Left ventricle myocardium inferior (tissue), 1 donor: Measurements from ENCODE around the gene EIF4EBP3. TPM values are rescaled to one million over a fixed set of nuclear protein-coding genes. Genes with fewer than 3 reads are reported as not detected.
A peak's percentile ranks its signal among the peaks of the same experiment; 100 is the strongest.

Experiments used
- DNase-seq: peaks from one replicate; pipeline ENCODE4 v3.0.0-alpha.2; 2020
- H3K27ac ChIP-seq: fragments of 200-600 bp; replicated peaks from 2 replicates; pipeline ENCODE4 v1.8.0; 2021
- H3K27me3 ChIP-seq: fragments of 200-600 bp; 2 replicates; pipeline ENCODE4 v1.8.0; 2021; ENCODE audit warnings: low read depth
- H3K36me3 ChIP-seq: fragments of 200-600 bp; 2 replicates; pipeline ENCODE4 v1.8.0; 2021
- H3K4me1 ChIP-seq: fragments of 200-600 bp; 2 replicates; pipeline ENCODE4 v1.8.0; 2021
- H3K4me3 ChIP-seq: fragments of 200-600 bp; 2 replicates; pipeline ENCODE4 v1.8.0; 2021; ENCODE audit warnings: mild to moderate bottlenecking, moderate library complexity
- H3K9me3 ChIP-seq: fragments of 200-600 bp; replicated peaks from 2 replicates; pipeline ENCODE4 v1.8.0; 2021
- intact Hi-C: fragments of 100-400 bp; cut with micrococcal nuclease; formaldehyde crosslinking; loops from one replicate; pipeline ENCODE4 v1.11.0; 2022
- total RNA-seq: library from RNA; stranded (reverse); fragmentation: NEBNext Ultra II Directional; extraction: Animal tissue kit (Norgen Biotek cat#: 25700); gene quantifications from one replicate; pipeline ENCODE4 v1.2.1, GENCODE V29; 2021
- TF ChIP-seq, protein P1 (sequence below): fragments of 200-600 bp; IDR thresholded peaks from 2 replicates; pipeline ENCODE4 v1.8.0; 2021; ENCODE audit warnings: antibody characterized with exemption, mild to moderate bottlenecking, borderline replicate concordance
- donor health status: DM: no; HTN: yes; CAD: no; lungs with severe emphysema.

EIF4EBP3 gene
- total RNA-seq, 1 donor from 2014 or later: 13.1 TPM

DNA sequence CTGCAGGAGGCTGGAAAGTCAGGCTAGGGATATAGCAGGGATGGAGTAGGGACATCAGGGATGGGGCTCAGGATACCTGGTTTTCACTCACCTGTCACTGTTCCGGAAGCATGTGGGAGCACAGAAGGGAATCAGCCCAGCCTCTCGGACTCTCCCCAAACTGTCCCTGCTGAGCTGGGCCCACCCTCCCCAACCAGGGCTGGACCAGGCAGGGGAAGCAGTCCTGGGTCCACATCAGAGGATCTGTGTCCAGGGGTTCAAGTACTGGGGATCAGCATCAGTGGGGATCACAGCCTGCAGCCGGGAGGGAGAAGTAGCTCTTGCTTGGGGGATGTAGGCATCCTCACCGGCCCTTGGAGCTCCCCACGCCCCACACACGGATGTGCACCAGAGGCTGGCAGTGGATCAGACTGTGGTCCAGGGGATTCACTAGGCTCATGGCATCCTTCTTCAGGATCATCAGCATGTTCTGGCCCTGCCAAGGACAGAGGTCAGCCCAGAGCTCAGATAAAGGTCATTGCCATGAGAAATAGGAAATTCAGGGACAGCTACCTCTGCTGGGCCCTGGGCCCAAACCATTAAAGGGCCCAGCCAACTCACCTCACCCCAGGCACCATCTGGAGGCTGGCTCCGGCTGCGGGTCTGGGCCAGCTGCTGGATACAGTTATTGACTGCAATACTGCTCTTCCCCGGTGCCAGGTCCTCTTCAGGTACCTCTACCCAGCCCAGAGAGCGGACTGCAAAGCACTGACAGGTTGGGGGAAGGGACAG is 14.5 kb downstream of the EIF4EBP3 start:
- H3K27ac ChIP-seq: no peak overlapping the region
- TF ChIP-seq, protein P1, sequence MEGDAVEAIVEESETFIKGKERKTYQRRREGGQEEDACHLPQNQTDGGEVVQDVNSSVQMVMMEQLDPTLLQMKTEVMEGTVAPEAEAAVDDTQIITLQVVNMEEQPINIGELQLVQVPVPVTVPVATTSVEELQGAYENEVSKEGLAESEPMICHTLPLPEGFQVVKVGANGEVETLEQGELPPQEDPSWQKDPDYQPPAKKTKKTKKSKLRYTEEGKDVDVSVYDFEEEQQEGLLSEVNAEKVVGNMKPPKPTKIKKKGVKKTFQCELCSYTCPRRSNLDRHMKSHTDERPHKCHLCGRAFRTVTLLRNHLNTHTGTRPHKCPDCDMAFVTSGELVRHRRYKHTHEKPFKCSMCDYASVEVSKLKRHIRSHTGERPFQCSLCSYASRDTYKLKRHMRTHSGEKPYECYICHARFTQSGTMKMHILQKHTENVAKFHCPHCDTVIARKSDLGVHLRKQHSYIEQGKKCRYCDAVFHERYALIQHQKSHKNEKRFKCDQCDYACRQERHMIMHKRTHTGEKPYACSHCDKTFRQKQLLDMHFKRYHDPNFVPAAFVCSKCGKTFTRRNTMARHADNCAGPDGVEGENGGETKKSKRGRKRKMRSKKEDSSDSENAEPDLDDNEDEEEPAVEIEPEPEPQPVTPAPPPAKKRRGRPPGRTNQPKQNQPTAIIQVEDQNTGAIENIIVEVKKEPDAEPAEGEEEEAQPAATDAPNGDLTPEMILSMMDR: no peak
- intact Hi-C loops: no loop called here
- H3K36me3 ChIP-seq: peaks cover 27% of the 10 kb centered on the region
- no peak overlapping the region for H3K4me3 ChIP-seq
- no peak for DNase-seq
- no peaks in the 10 kb centered on the region for H3K9me3 ChIP-seq
- no peaks in the 10 kb centered on the region for H3K27me3 ChIP-seq
- peaks cover 63% of the 10 kb centered on the region for H3K4me1 ChIP-seq

DNA sequence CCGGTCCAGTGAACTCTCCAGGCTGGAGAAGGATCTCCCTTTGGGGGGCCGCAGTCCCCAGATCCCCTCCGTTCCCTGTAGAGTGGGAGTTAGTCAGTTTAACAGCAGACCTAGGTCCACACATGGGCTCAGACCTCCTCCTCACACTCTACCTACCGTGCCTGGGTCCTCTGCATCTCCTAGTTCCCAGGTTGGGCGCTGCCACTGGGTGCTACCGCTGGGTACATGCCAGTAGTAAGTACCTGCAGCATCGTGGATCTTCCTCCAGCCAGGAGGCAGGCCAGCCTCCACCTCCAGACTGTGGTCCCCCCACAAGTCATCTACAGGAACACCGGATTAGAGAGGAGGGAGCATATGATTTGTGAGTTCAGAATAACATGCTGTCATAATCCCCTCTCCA is 16.1 kb downstream of the EIF4EBP3 start:
- H3K27ac ChIP-seq: peak overlapping the region; percentile 98
- H3K4me1 ChIP-seq: peaks cover 68% of the 10 kb centered on the region
- no peak for DNase-seq
- TF ChIP-seq, protein P1: no peak
- H3K36me3 ChIP-seq: peaks cover 44% of the 10 kb centered on the region
- intact Hi-C loops: no loop called here
- H3K4me3 ChIP-seq: peak overlapping the region; percentile 84
- H3K27me3 ChIP-seq: no peaks in the 10 kb centered on the region
- no peaks in the 10 kb centered on the region for H3K9me3 ChIP-seq

DNA sequence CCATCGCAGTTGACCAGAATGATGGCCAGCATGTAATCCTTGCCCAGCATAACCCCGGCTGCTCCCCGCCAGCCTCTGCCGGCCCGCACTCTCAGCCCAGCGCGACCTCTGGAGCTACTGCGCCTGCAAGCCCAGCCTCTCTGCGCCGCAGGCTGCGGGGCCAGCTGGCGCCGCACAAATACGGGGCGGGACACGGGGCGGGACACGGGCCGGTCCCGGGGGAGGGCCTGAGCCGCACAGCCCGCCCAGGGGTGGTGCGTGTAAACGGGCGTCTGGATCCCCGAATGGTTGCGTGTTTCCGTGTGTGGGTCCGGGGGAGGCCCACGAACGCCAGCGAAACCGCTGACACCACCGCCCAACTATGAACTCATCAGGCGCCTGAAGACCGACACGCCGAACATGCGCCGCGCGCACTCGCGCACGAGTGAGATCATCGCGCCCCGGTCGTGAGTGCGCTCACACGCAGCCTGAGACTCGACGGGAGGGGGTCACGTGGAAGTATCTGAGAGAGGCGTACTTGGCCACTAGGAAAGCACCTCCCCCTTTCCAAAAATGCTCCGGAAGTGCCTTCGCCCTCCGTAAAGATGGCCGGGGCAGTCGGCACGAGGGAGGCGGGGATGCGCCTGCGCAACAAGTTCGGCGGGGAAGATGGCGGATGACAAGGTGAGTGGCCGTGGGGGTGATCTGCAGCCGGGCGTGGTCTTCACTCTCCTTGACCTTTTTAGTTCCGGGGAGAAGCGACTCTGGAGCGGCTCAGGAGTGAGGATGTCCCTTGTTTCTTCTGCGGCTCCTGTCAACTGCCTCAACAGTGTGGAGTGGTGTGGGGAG is 16.9 kb downstream of the EIF4EBP3 start, which contains the start of the genes APBB3 and SLC35A4:
TSS of gene APBB3 (minus strand) at position 403 of the 828 bp plus-strand sequence. CDS start at position 50, 353 bp downstream.
TSS of gene SLC35A4 (plus strand) at position 633 of the 828 bp plus-strand sequence. CDS start 2,342 bp downstream, outside the sequence.
- peaks cover 45% of the 10 kb centered on the region for H3K36me3 ChIP-seq
- H3K9me3 ChIP-seq: no peaks in the 10 kb centered on the region
- TF ChIP-seq, protein P1: no peak
- no peaks in the 10 kb centered on the region for H3K27me3 ChIP-seq
- peak within 1 kb of the TSS; percentile 98 for H3K27ac ChIP-seq
- intact Hi-C loops: no loop called here
- DNase-seq: peak; percentile 95
- peak within 1 kb of the TSS; percentile 84 for H3K4me3 ChIP-seq
- peaks cover 77% of the 10 kb centered on the region for H3K4me1 ChIP-seq

DNA sequence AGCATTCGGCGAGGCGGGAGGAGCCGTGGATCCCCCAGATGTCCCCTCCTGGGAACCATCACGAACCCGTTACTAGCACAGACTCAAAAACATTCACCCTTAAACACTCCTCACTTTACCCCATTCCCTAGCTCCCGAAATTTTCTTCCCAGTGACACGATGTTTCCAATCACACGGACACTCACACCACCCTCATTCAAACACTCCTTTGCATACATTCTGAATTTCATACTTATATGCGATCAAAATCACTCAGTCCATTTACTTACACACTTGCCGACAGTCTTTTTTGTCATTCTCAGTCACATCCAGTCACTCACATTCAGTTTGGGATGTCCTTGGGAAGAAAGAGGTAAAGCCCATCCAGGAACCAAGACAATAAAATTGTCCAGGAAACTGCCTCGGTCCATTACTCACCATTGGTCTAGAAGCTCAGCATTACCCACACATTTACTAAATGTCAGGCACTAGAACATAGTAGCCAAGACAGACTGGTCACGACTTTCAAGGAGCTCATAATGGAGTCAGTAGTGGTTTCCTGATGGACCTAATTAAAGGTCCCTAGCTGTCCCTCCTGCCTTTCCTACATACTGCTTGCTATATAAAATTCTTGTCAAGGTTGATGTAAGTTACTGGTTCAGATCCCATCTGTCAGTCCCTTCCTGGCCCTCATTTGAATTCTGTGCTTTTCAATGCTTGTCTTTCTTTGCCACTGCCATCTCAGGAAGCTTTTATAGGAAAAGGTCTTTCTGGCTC is 17.7 kb downstream of the EIF4EBP3 start:
- peaks cover 84% of the 10 kb centered on the region for H3K4me1 ChIP-seq
- H3K9me3 ChIP-seq: no peaks in the 10 kb centered on the region
- H3K27me3 ChIP-seq: no peaks in the 10 kb centered on the region
- TF ChIP-seq, protein P1: no peak
- H3K36me3 ChIP-seq: peaks cover 42% of the 10 kb centered on the region
- H3K27ac ChIP-seq: peak overlapping the region; percentile 98
- intact Hi-C loops: no loop called here
- H3K4me3 ChIP-seq: peak overlapping the region; percentile 84
- DNase-seq: no peak

DNA sequence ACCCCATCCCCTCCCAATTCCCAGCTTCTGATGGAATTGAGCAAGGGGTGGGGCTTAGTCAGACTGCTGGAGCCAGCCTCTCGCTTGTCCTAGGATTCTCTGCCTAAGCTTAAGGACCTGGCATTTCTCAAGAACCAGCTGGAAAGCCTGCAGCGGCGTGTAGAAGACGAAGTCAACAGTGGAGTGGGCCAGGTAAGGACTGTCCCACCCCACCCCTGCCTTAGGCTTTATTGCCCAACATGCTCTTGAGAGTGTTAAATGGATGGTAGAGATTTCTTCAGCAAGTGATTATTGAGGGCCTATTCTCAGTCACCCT is 18.3 kb downstream of the EIF4EBP3 start:
- Histone ChIP-seq H3K4me1 (peaks cover 90% of the 10 kb centered on the region), H3K9me3 (no peaks in the 10 kb centered on the region), H3K36me3 (peaks cover 36% of the 10 kb centered on the region), H3K27ac (peak overlapping the region; percentile 98), H3K27me3 (no peaks in the 10 kb centered on the region), H3K4me3 (peak overlapping the region; percentile 84)
- no peak for DNase-seq
- TF ChIP-seq, protein P1: no peak
- intact Hi-C loops: no loop called here
